GM12878 (cell line): ENCODE results near the gene TRPM3. TPM values are rescaled to one million over a fixed set of nuclear protein-coding genes. Genes with fewer than 3 reads are reported as not detected.

Source experiments
- ATAC-seq: fragments of 200-7000 bp; cut with Tn5 transposase; 3 replicates; pipeline ENCODE4 v1.9.1; 2020; ENCODE audit warnings: mild to moderate bottlenecking, moderate library complexity
- BruUV-seq: library from RNA; stranded (reverse); fragments of 400-500 nt; replicated peaks from 2 replicates; lab custom pipeline; 2021; lab: Mats Ljungman, UMichigan
- CTCF ChIA-PET: fragments of 300-600 bp; sonication (Branson Sonifier 250); formaldehyde crosslinking; extraction: SDS; loops from one replicate; lab custom pipeline; 2021; ENCODE audit warnings: inconsistent platforms; lab: Yijun Ruan, JAX
- POLR2A ChIA-PET: fragments of 350-600 bp; formaldehyde crosslinking; extraction: SDS; loops from one replicate; lab custom pipeline; 2021; ENCODE audit warnings: inconsistent platforms; lab: Charles Lee
- RAD21 ChIA-PET: fragments of 300-600 bp; sonication (Branson Sonifier 250); formaldehyde crosslinking; loops from one replicate; lab custom pipeline; 2023; ENCODE audit warnings: antibody characterized with exemption; ENCODE audit not compliant: unreplicated experiment; lab: Charles Lee
- SMC1A ChIA-PET: fragments of 300-600 bp; sonication (Branson Sonifier 250); formaldehyde crosslinking; loops from one replicate; lab custom pipeline; 2023; ENCODE audit not compliant: unreplicated experiment, uncharacterized antibody; lab: Charles Lee
- DNase-seq: peaks from one replicate; pipeline ENCODE4 v3.0.0-alpha.2; 2011; ENCODE audit warnings: low read depth, low spot score
- FAIRE-seq: peaks from 3 replicates; lab custom pipeline; 2011; peaks lifted over from hg19 to GRCh38; lab: Jason Lieb, UNC
- H2AFZ ChIP-seq: 2 replicates; pipeline ENCODE4 v1.6.0; 2011; ENCODE audit warnings: low read depth, low read length, control low read depth; ENCODE audit not compliant: control insufficient read depth
- H3K27ac ChIP-seq: 2 replicates; pipeline ENCODE4 v1.5.1; 2011; ENCODE audit warnings: control low read depth; ENCODE audit not compliant: control insufficient read depth, insufficient read depth
- H3K27me3 ChIP-seq, 2 experiments: replicated peaks in 1 of 2; 2 replicates each; pipeline versions ENCODE4 v1.6.0 to v1.6.1; 2011; ENCODE audit warnings: low read length in 1 of 2; ENCODE audit not compliant: control insufficient read depth in 2 of 2, insufficient read depth in 2 of 2
- H3K36me3 ChIP-seq, 2 experiments: 2 replicates each; pipeline ENCODE4 v1.5.1; 2011; ENCODE audit warnings: low read length in 1 of 2; ENCODE audit not compliant: control insufficient read depth in 2 of 2, insufficient read depth in 2 of 2
- H3K4me1 ChIP-seq: 2 replicates; pipeline ENCODE4 v1.6.1; 2011; ENCODE audit warnings: mild to moderate bottlenecking, low read length, moderate library complexity, mixed read lengths; ENCODE audit not compliant: control insufficient read depth, insufficient read depth
- H3K4me2 ChIP-seq: 2 replicates; pipeline ENCODE4 v1.6.0; 2011; ENCODE audit warnings: control low read depth; ENCODE audit not compliant: control insufficient read depth, insufficient read depth
- H3K4me3 ChIP-seq: fragments of 200-600 bp; sonication (generic); 2 replicates; pipeline ENCODE4 v1.5.1; 2016
- H3K79me2 ChIP-seq: 2 replicates; pipeline ENCODE4 v1.6.0; 2011; ENCODE audit warnings: low read length; ENCODE audit not compliant: control insufficient read depth, insufficient read depth
- H3K9ac ChIP-seq: 2 replicates; pipeline ENCODE4 v1.8.0; 2011; ENCODE audit warnings: low read length, control low read depth, mixed read lengths; ENCODE audit not compliant: control insufficient read depth, insufficient read depth
- H3K9me3 ChIP-seq: replicated peaks from 3 replicates; pipeline ENCODE4 v1.5.1; 2011; ENCODE audit warnings: mild to moderate bottlenecking, low read length; ENCODE audit not compliant: control insufficient read depth, insufficient read depth
- H4K20me1 ChIP-seq: 2 replicates; pipeline ENCODE4 v1.6.0; 2011; ENCODE audit not compliant: control insufficient read depth, insufficient read depth
- BCL11A ChIP-seq: IDR thresholded peaks from 2 replicates; pipeline ENCODE4 v1.6.1; 2011; ENCODE audit warnings: low read depth, low read length
- IKZF2 ChIP-seq, 2 experiments: fragments of 450-650 bp; IDR thresholded peaks; 2 replicates each; pipeline ENCODE4 v1.6.1; 2017; ENCODE audit warnings: mild to moderate bottlenecking in 2 of 2, moderate library complexity in 2 of 2
- JUNB ChIP-seq: IDR thresholded peaks from 2 replicates; pipeline ENCODE4 v1.6.1; 2016; ENCODE audit warnings: antibody characterized with exemption, mild to moderate bottlenecking
- KDM1A ChIP-seq: fragments of 200-600 bp; sonication (generic); IDR thresholded peaks from 2 replicates; pipeline ENCODE4 v1.6.1; 2016; ENCODE audit warnings: borderline replicate concordance
- NKRF ChIP-seq: fragments of 450-650 bp; conservative IDR thresholded peaks from 2 replicates; pipeline ENCODE4 v1.6.1; 2017; ENCODE audit warnings: mild to moderate bottlenecking, moderate library complexity
- POLR2AphosphoS2 ChIP-seq: IDR thresholded peaks from 2 replicates; pipeline ENCODE4 v1.6.1; 2011; ENCODE audit warnings: low read depth, mild to moderate bottlenecking, low read length, improper control_type of control experiment, moderate library complexity
- RAD21 ChIP-seq: IDR thresholded peaks from 2 replicates; pipeline ENCODE4 v1.6.1; 2011; ENCODE audit warnings: mild to moderate bottlenecking, low read depth, low read length, moderate library complexity; ENCODE audit not compliant: insufficient read depth
- RB1 ChIP-seq: fragments of 450-650 bp; formaldehyde crosslinking; IDR thresholded peaks from 2 replicates; pipeline ENCODE4 v1.6.1; 2017; ENCODE audit warnings: mild to moderate bottlenecking, borderline replicate concordance
- RELA ChIP-seq: fragments of 450-650 bp; IDR thresholded peaks from 2 replicates; pipeline ENCODE4 v1.8.0; 2014; ENCODE audit warnings: borderline replicate concordance; ENCODE audit not compliant: partially characterized antibody
- STAT3 ChIP-seq: IDR thresholded peaks from 2 replicates; pipeline ENCODE4 v1.6.1; 2011; ENCODE audit warnings: low read depth, low read length, improper control_type of control experiment
- USF2 ChIP-seq: IDR thresholded peaks from 2 replicates; pipeline ENCODE4 v1.6.1; 2011; ENCODE audit warnings: low read depth, low read length, improper control_type of control experiment, borderline replicate concordance
- ZNF384 ChIP-seq: IDR thresholded peaks from 2 replicates; pipeline ENCODE4 v1.6.1; 2012; ENCODE audit warnings: low read depth, mild to moderate bottlenecking, low read length, improper control_type of control experiment, borderline replicate concordance
- WGBS: methylation state at CpG from one replicate; pipeline ENCODE4 v1.1.6; 2016; ENCODE audit warnings: low lambda C conversion rate; ENCODE audit not compliant: insufficient replicate concordance, insufficient coverage; ENCODE audit errors: missing lambda C conversion rate; 5-methylcytosine and 5-hydroxymethylcytosine counted together
- in situ Hi-C: fragments of 300-500 bp; cut with MboI; formaldehyde crosslinking; loops from 9 replicates; pipeline ENCODE4 v1.14.3; 2018; ENCODE audit warnings: mixed read lengths
- intact Hi-C: fragments of 100-400 bp; cut with micrococcal nuclease; formaldehyde crosslinking; loops from one replicate; pipeline ENCODE4 v1.14.2; 2022; ENCODE audit not compliant: unreplicated experiment
- polyA plus RNA-seq, 11 experiments: library from polyadenylated mRNA; depleted of rRNA in 4 of 11; unstranded in 6 of 11; stranded (reverse) in 5 of 11; fragments of >200 nt; fragmentation: Nextera tagmentation in 4 of 11; fragmentation: Illumina TruSeq in 1 of 11; extraction: Ambion mirVana in 4 of 11; extraction: Trizol in 1 of 11; gene quantifications; 1 replicate in 1 of 11; 2 replicates in 10 of 11; pipeline versions ENCODE4 v1.2.1 to v1.2.3, GENCODE V29; 2011 to 2016; ENCODE audit warnings: inconsistent platforms in 2 of 11, missing spikeins in 2 of 11, low read depth in 1 of 11
- total RNA-seq, 4 experiments: library from RNA; depleted of rRNA in 3 of 4; stranded (reverse); fragments of >200 nt in 3 of 4; fragmentation: Illumina TruSeq in 1 of 4; extraction: Trizol in 1 of 4; gene quantifications; 2 replicates each; pipeline versions ENCODE4 v1.2.1 to v1.2.3, GENCODE V29; 2013 to 2021

TRPM3 gene
- total and polyA plus RNA-seq, 10 of the 15 experiments (the other 5 are each of a cell fraction or from before 2014, with no cell fraction given): not detected

DNA sequence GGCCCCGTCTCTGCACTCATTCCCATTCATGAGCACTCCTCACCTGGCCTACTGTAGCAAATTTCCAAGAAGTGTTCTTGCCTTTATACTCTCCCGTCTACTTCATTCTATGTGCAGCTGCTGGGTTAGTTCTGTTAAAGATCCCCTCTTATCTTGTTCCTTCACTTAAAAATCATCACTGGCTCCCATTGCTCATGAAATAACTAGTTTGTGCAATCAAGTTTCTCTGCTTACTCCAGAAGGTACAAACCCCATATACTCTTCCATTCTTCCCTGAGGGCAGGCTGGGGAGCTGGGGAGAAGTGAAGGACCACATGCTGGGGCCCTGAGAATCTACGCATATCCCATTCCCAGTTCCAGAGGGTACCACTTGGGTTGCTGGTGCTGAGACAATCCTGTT lies 622.6 kb downstream of the TRPM3 start:
- POLR2A ChIA-PET: no interaction called here
- no peak for FAIRE-seq

More for the DNA sequence above, 622.6 kb downstream of the TRPM3 start:
- in situ Hi-C loops (no loop called here), intact Hi-C loops (no loop called here)
- no peak for ATAC-seq
- Histone ChIP-seq H3K9me3 (no peaks in the 10 kb centered on the region), H3K4me2 (no peak overlapping the region), H3K79me2 (no peaks in the 10 kb centered on the region), H3K4me3 (no peak overlapping the region), H2AFZ (no peak overlapping the region), H4K20me1 (no peaks in the 10 kb centered on the region), H3K36me3 (no peaks in the 10 kb centered on the region), H3K27me3 (no peaks in the 10 kb centered on the region), H3K9ac (no peak overlapping the region), H3K4me1 (no peaks in the 10 kb centered on the region), H3K27ac (no peak overlapping the region)
- CTCF ChIA-PET: interaction anchor here (0.6 to 2.0 kb wide), 3 partner anchors 12 to 103 kb away, joined by 3 to 9 read pairs (median 9); no protein-coding TSS in a partner anchor
- BruUV-seq: no TSS peak
- RAD21 ChIA-PET: no interaction called here
- DNase-seq: no peak
- 58% methylated on average over 3 of the region's 3 CpGs for WGBS
- TF ChIP-seq RAD21 (no peak), STAT3 (no peak), NKRF (no peak), KDM1A (no peak), IKZF2 (IDR thresholded peaks at IDR 0.05) (no peak), POLR2AphosphoS2 (no peak), RB1 (no peak), ZNF384 (no peak), RELA (no peak), USF2 (no peak), JUNB (no peak), BCL11A (no peak)
- SMC1A ChIA-PET: no interaction called here
